HG02571 (cell line): Measurements from ENCODE around the gene MRPL58.
A peak's percentile ranks its signal among the peaks of the same experiment; 100 is the strongest.
"Not testable (repeated sequence)": the region's sequence is repeated elsewhere in the genome, so short reads cannot be mapped to it uniquely, and the experiment has no call there.

ENCODE experiments used
- ATAC-seq: cut with Tn5 transposase; IDR thresholded peaks from one replicate; pipeline ENCODE4 v1.9.1; 2021; ENCODE audit warnings: mild to moderate bottlenecking, moderate library complexity; ENCODE audit not compliant: unreplicated experiment

MRPL58 gene

DNA sequence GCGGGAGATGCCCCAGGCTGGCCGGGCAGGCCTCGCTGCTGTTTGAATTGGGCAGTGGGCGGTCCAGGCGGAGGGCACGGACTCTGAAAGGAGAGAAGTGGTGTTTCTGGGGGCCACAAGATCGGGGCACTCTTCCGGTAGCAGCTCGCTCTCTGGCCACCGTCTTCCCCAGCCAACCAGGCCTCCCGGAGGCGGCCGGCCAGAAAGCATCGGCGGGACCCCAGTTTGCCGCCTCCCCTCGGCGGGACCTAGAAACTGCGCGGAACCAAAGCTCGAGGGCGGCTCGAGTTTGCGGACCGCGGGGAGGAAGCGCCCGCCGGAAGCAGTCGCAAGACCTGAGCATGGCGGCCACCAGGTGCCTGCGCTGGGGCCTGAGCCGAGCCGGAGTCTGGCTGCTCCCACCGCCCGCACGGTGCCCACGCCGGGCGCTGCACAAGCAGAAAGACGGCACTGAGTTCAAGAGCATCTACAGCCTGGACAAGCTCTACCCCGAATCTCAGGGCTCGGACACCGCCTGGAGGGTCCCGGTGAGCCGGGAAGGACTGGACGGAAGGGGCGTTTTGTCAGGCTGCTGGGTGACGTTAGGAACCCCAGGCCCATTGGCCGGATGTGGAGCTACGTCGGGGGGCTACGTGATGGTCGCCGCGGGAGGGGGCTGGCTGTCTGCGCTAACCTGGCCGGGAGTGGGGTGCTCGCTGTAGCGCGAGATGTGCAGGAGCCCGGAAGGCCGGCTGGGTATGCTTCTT, at the start of gene MRPL58:
TSS of gene MRPL58 (plus strand) at position 325 of the 746 bp plus-strand sequence. CDS start at position 342, 17 bp downstream.
- ATAC-seq: peak; percentile 81

DNA sequence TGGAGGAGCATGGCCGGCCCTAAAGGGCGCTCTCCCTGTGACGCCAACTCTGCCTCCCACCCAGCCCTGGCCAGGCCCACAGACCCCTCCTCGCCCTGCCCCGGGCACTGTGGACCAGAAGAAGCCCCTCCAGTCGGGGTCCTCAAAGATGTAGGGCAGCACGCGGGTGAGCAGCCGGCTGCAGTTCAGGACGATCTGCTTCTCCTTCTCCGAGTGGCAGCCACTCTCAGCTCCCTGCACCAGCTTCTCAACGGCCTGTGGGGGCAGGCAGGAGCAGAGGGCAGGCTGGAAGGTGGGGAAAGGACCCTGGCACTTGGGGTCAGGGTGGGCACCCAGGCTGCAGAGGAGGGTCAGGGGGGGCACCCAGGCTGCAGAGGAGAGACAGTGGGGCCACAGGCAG, 48.8 kb upstream of the MRPL58 start:
- no peak for ATAC-seq

DNA sequence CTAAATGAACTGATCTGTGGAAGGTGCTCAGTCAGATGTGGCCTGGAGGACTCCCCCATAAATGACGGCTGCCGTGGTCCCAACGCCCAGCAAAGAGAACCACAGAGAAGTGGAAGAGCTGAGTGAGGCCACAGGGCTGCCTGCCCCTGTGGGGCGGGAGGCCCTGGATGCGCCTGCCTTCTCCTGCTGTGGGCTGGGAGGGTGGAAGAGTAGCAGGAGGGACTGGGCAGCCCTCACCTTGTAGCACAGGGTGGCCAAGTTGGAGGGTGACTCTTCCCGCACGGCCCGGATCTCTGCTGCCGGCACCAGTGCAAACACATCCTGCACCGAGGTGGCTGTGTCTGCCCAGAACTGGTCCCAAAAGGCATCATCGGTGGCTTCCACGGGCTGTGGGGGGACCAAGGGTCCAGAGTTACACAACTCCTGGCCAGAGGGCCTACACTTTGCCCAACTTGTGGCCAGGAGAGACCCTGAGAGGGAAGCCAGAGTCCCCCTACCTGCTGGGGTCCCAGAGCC, 48.2 kb upstream of the MRPL58 start:
- no peak for ATAC-seq

DNA sequence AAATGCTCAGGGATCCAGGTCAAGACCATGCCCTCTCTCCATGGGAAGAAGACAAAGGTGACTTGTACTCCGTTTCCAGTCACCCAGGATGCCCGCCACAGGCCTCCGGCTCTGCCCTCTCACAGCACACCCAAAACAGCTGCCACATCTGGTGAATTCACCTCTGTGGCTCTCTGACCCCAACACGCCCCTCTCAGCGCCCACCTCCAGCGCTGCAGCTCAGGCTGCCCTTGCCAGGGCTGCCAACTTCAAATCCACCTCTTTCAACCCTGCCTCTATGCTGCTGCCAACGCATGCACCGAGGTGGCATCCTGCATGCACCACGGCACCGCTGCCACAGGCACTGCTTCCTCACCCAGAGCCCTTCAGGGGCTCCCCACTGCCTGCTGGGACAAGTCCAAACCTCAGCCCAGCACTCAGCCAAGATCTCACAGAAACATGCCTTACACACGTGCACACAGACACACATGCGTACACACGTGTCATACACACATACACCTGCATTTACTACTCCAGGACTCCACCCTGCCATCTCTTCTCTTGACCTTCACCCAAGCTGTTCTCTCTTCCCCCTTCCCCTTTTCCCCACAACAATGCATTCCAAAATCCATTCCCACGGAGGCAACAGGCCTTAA, 47.4 kb upstream of the MRPL58 start:
- no peak for ATAC-seq

DNA sequence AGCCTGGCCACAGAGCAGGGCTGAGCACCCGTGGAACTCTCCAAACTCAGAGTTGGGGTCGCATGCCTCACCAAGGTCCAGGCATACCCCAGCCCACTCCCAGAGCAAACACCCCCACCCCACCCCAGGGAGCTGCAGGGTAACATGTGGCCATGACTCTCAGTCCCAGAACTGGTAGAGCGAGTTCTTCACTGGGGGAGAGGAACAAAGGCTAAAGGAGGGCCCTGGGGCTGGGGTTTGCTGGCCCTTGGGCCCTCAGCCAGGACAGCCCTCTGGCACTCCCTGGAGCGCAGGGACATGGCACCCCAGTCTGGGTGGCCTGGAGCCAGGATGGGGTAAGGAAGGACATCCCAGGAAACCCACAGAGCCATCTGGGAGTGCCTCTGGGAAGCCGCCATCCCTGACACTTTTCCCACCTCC, 44.1 kb upstream of the MRPL58 start:
- ATAC-seq: no peak

DNA sequence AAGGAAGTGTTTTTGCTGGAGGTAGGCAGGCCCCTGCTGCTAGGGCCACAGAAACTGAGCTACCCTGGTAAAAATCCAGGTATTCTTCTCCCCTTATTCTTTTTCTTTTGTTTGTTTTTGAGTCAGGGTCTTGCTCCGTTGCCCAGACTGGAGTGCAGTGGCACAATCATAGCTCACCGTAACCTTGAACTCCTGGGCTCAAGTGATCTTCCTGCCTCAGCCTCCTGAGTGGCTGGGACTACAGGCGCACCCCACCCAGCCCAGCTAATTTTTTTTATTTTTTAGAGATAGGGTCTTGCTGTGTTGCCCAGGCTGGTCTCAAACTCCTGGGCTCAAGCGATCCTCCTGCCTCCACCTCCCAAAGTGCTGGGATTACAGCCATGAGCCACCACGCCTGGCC, 43.0 kb upstream of the MRPL58 start:
- not testable (repeated sequence) for ATAC-seq

DNA sequence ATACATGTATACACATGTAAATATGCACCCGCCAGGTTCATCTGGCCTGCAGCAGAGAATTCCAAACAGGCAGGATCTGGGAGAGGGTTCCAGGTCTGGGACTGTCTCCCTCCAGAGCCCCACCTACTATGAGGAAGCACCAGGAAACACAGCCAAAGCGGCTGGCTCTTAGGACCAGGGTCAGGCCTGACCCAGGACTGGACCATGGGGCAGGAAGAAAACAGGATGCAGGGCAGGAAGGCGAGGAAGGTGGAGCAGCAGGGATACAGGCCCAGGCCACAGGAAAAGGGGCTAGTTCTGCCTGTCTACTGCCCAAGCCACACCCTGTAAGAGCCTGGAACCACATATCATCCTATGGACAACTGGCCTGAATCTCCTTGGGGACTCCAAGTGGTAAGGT, 42.1 kb upstream of the MRPL58 start:
- ATAC-seq: no peak

DNA sequence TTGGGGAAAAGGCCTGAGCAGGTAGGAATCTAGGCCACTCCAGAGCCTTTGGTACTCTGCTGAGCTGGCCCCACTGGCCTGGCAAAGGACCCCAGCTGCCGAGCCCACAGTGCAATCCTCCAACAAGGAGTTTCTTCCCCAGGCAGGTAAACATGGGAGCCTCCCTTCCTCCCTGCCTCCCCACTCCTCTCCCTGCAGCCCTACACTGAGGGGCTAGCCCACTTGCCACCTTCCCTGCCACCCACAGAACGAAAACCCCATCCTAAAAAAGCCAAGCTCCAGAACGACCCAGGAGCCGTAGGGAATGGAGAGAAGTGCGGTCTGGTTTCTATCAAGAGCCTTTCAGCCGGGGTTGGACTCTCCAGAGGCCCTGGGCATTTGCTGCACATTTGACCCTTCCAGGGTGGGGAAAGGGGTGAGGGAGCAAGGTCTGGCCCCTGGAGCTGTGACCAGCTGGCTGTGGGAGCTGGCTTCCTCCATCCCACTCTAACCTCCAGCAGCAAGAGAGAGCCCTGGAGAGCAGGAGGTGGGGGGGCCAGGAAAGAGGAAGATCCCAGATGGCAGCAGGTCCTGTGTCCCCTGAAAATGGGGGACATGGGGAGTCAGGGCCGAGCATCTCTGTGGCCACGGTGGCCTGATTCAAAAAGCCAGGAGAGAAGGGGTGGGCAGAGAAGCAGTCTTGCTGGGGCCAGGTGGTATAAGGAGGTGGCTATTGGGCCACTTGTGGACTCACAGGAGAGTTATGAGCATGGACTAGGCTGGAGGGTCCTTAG, 41.2 kb upstream of the MRPL58 start:
- ATAC-seq: no peak

DNA sequence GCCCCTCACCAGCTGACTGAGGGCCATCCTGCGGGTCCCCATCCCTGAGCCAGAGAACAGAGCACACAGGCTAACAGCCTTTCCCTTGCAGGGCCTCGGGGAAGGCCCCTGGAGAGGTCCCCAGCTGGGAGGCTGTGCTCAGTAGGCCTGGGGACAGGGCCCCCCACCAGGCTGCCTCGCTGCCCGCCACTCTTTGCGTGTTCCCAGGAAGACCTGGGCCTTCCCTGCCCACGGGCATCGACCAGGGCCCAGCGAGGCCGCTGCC, 40.7 kb upstream of the MRPL58 start:
- ATAC-seq: no peak

DNA sequence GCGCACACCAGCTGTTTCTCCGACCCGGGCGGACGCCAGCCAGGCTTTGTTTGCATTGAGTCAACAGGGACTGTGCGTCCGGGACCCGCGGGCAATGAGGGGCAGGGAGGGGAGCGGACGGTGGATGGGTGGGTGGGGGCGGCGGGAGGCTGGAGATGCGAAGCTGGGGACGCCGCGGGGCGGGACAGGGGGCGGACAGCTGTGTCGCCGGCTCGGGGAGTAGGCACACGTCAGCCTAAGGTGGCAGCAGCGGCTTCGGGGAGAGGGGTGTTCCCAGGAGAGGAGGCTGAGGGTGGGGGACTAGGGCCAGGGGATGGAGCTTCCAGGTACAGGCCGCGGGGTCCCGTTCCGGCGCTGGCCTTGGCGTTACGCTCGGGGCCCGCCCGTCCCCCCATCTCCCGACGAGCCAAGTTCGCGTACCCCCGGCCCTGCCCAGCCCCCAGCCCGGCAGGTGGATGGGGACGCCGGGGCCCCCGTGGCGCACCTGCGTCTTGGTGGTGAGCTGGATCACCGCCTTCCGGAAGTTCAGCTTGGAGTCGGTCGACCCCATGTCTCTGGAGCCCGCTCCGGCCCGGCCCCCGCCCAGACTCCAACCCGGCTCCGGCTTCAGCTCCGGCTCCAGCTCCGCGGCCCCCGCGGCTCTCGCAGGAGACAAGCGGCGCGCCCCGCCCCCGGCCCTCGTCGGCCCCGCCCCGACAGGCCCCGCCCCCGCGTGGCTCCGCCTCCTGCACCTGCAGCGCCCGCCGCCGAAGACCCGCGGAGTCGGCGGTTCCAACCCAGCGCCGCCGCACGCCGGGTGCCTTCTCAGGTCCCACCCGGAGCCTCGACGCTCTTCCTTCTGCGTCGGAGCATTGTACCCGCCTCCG, 40.1 kb upstream of the MRPL58 start, which contains the start of gene HID1:
TSS of gene HID1 (minus strand) at position 653 of the 866 bp plus-strand sequence. CDS start at position 550, 103 bp downstream.
- no peak for ATAC-seq

DNA sequence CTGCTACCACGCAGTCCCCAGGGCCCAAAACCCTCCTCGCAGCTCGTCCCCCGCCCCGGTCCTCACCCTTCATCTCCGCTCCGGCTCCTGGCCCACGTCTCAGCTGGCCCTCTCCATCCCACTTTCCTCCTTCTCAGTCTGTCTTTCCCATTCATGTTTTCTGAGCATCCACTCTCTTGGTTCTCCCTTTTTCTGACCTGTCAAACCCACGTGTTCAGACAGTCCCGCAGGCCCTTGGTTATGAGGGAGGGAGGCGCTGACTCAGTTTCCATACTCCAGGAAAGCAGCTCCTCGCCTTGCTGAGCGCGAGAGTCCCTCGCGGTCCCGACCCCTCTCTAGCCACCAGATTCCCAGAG, 39.5 kb upstream of the MRPL58 start:
- ATAC-seq: no peak

DNA sequence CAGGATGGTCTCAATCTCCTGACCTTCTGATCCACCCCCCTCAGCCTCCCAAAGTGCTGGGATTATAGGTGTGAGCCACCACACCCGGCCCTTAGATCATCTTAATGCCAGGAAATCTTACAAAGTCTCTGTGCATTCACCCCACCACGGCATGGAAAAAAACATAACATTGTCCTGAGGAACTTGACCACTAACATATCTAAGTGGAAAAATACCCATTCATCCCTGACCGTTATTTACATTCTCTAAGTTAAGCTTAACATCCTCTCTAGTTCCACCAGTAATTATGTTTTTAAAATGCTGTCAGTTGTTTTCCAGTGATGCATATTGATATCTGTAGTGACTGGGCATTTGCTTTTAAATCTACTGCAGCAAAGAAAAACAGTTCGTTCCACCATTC, 36.5 kb upstream of the MRPL58 start:
- no peak for ATAC-seq

DNA sequence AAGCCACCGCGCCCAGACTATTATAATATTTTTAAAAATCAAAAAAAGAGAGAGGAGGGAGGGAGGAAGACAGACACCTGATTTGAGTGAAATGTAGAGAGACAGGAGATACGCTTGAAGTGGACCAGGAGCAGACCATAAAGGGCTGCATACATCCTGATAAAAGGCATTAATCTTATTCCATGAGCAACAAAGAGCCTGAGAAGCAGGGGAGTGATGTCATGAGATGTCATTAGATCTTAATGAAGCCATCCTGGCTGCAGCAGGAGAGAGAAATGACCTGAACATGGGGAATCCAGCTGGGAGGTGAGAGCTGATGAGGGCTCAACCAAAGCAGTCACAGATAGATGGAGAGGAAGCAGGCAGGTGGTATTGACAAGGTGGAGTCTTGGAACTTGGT, 34.7 kb upstream of the MRPL58 start:
- no peak for ATAC-seq

DNA sequence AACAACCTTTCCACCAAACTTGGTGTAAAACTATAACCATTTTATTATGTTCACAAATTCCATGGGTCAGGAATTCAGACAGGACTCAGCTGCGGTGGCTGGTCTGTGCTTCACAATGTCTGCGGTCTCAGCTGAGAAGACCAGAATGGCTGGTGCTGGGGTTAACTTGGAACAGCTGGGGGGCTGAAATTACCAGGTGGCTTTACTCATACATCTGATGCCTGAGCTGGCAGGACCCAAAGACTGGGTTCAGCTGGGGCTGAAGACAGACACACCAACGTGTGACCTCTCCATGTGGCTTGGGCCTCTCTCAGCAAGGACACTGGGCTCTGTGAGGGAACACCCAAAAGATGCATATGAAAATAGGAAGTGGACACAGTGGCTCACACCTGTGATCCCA, 34.2 kb upstream of the MRPL58 start:
- no peak for ATAC-seq

DNA sequence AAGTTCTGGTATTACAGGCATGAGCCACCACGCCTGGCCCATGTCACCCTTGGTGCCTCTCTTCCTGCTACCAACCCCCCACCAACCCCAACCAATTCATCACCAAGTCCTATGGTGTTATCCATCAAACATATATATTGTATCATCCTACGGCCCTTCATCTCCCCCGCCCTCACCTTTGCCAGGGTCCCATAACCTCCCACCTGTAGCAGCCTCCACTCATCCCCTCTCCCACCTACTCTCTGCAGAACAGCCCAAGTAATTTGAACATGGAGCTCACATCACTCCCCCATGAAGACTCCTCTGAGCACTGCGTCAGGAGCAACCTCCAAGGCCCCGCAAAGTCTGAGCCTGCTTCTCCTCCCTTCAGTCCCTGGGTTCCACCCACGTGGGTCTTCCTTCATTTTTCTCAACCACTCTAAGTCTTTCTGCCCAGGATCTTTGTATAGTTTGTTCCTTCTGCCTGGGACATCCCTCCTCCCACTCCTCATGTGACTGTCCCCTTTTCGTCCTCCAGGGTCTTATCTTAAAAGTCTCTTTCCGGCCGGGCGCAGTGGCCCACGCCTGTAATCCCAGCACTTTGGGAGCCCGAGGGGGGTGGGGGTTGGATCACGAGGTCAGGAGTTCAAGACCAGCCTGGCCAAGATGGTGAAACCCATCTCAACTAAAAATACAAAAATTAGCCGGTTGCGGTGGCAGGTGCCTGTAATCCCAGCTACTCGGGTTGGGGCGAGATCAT, 32.9 kb upstream of the MRPL58 start:
- no peak for ATAC-seq

DNA sequence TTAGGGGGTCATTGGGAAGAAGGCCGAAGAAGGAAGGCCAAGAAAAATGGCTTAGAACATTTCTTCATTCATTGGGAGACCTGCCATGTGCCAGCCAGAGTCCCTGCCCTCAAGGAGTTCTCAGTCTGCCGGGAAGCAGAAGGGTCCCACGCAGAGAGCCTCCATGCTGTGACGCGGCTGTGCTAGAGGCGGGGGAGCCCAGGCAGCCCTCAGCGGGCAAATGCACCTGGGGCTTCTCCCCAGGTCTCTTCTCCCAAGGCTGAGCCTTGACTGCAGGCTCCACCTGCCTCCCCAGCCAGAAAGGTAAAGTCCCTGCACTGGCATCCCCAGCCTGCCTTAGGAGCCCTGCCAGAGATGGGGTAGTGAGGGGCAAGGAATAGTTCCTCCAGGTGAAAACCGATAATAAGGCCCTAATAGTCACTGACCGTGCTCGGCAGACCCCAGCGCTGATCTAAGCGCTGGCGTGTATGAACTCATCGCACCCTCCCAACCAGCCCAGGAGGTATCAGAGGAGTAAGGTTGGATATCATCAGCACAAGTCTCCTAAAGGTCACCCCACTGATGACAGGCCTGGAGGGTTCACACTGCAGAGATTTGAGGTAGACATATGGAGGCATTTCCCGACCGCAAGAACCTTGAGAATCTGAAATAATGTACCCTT, 31.0 kb upstream of the MRPL58 start:
- ATAC-seq: no peak

DNA sequence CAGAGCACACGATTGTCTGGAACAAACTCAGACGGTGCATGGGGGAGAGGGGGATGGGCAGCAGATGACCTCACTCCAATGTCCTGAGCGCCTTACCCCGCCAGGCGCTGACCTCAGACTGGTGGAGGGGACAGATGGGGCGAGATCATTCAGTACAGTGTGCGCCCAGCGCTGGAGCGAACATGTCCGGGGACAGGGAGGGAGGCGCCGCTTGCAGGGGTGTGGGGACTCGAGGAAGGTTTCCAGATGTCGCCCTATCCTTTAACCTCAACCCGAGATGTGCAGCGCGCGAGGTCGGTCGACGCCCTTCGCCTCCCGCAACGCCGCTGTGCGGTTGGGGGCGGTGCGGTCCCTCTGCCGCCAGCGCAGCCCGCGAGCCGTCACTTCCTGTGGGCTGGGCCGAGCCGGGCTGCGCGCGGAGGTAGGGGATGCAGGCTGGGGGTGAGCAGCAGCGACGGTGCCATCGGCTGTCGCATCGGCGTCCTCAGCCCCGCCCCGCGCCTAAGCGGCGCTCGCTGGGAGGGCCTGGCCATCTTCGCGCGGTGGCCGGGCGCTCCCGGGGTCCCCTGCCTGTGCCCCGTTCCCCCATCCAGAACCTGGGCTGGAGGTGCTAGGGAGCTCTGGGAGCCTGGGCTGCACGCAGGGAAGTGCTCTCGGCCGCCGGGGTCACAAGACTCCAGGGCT, 30.3 kb upstream of the MRPL58 start:
- no peak for ATAC-seq

DNA sequence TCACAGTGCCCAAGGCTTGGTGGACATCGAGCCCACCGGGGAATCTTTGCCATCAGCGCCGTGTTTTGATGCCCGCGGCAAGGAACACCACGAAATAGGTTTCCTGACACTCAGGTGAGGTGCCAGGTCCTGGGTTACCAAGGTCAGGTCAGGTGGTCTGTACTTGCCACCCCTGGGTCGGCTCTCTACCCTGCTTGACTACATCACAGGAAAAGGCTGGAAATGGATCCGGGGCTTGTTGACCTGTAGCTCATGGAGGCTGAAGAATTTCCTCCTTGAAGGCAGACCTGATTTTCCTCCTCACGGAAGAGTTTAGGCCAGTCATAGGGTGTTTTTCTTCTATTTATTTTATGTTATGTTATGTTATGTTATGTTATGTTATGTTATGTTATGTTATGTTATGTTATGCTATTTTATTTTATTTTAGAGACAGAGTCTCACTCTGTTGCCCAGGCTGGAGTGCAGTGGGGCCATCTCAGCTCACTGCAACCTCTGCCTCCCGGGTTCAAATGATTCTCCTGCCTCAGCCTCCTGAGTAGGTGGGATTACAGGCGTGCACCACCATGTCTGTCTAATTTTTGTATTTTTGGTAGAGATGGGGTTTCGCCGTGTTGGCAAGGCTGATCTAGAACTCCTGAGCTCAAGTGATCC, 29.7 kb upstream of the MRPL58 start:
- not testable (repeated sequence) for ATAC-seq

DNA sequence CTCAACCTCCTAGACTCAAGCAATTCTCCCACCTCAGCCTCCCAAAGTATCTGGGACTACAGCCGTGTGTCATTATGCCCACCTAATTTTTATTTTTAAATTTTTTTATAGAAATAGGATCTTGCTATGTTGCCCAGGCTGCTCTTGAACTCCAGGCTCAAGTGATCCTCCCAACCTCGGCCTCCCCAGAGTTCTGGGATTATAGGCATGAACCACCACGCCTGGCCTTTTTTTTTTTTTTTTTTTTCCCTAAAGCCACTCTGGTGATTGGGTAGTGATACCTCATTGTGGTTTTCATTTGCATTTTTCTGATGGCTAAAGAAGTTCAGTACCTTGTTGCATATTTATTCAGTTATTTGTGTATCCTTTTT, 26.3 kb upstream of the MRPL58 start:
- ATAC-seq: no peak
